ENCODE measurements around the gene SSBP2.

- TF ChIP-seq, protein P1, sequence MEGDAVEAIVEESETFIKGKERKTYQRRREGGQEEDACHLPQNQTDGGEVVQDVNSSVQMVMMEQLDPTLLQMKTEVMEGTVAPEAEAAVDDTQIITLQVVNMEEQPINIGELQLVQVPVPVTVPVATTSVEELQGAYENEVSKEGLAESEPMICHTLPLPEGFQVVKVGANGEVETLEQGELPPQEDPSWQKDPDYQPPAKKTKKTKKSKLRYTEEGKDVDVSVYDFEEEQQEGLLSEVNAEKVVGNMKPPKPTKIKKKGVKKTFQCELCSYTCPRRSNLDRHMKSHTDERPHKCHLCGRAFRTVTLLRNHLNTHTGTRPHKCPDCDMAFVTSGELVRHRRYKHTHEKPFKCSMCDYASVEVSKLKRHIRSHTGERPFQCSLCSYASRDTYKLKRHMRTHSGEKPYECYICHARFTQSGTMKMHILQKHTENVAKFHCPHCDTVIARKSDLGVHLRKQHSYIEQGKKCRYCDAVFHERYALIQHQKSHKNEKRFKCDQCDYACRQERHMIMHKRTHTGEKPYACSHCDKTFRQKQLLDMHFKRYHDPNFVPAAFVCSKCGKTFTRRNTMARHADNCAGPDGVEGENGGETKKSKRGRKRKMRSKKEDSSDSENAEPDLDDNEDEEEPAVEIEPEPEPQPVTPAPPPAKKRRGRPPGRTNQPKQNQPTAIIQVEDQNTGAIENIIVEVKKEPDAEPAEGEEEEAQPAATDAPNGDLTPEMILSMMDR (IDR thresholded peaks at IDR 0.05), result no peak
- TF ChIP-seq POLR2A (IDR thresholded peaks at IDR 0.05), result no peak
Observed at GRCh38 chr5:81785322-81785721, 34.4 kb upstream of the SSBP2 start.

All from Peyer's patch (tissue), 4 donors.